ENCODE results near the gene RPS6KL1. TPM values are rescaled to one million over a fixed set of nuclear protein-coding genes. Genes with fewer than 3 reads are reported as not detected.

The RPS6KL1 gene, protein sequence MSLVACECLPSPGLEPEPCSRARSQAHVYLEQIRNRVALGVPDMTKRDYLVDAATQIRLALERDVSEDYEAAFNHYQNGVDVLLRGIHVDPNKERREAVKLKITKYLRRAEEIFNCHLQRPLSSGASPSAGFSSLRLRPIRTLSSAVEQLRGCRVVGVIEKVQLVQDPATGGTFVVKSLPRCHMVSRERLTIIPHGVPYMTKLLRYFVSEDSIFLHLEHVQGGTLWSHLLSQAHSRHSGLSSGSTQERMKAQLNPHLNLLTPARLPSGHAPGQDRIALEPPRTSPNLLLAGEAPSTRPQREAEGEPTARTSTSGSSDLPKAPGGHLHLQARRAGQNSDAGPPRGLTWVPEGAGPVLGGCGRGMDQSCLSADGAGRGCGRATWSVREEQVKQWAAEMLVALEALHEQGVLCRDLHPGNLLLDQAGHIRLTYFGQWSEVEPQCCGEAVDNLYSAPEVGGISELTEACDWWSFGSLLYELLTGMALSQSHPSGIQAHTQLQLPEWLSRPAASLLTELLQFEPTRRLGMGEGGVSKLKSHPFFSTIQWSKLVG
- total RNA-seq = 0.99 TPM

- DNase-seq = peak; percentile 21
Measured at GRCh38 chr14:74922752-74923401, at the start of gene RPS6KL1. Gene RPS6KL1 (minus strand): TSS chr14:74923260. CDS start chr14:74921541, 1,719 bp downstream.

- no peak for DNase-seq
Measured at GRCh38 chr14:74968811-74969210, 45.8 kb upstream of the RPS6KL1 start.

DNA sequence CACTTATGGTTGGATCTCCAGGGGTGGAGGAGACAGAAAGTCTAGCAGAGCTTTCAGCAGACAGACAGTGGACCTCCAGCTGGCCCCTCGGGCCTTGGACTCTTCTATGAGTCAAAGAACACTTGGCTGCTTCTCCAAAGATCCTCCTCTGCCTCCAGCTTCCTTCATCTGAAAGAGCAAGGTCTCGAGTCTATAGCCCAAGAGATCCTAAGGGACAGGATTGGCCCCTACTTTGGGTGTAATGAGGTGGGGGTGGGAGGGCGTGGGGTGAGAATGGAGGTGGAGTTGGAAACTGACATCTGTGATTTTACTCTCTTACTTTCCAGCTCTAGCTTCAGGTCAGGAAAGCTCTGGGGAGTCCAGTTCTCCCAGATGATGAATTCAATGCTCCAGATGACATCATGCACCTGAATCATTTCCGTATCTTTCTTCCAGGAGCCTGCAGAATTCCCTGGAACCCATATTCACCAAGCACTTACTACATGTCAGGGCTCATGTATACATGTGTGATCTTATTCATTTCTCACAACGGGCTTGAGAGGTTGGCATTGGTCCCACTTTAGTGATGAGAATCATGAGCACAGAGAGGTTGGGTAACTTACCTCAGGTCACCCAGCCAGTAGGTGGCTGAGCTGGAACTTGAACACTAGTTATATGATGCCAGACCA lies 42.6 kb upstream of the RPS6KL1 start:
- DNase-seq = no peak

GRCh38 chr14:74964787-74965485 lies 41.9 kb upstream of the RPS6KL1 start:
- DNase-seq = no peak

DNA sequence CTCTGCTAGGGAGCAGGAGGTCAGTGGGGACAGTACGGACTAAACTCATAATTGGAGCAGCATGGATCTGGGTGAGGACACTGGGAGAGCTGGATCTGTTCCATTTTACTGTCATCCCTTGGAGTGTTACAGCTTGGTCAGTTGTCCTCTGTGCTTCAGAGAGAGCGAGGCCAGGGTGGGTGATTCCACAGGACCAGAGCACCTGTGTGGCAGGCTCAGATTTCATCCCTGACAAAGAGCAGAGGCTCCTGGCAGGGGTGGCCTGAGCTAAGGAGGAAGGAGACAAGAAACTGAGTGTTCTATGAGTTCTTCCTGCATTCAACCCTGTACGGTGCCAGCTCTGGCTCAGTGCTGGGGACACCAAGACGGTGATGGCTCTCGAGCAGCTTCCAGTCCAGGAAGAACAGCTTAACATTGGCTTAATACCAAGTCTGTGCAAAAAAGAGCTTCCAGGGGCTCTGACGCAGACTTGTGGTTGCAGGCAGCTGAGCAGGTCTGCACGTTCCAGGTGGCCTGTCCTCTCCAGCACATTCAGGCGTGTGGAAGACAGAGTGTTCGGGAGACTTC lies 40.7 kb upstream of the RPS6KL1 start:
- no peak for DNase-seq

- DNase-seq = no peak
Measured at GRCh38 chr14:74963178-74963704, 40.2 kb upstream of the RPS6KL1 start.

- DNase-seq = no peak
Measured at GRCh38 chr14:74962493-74962892, 39.4 kb upstream of the RPS6KL1 start.

- DNase-seq = no peak
Measured at GRCh38 chr14:74962046-74962445, 39.0 kb upstream of the RPS6KL1 start.

DNA sequence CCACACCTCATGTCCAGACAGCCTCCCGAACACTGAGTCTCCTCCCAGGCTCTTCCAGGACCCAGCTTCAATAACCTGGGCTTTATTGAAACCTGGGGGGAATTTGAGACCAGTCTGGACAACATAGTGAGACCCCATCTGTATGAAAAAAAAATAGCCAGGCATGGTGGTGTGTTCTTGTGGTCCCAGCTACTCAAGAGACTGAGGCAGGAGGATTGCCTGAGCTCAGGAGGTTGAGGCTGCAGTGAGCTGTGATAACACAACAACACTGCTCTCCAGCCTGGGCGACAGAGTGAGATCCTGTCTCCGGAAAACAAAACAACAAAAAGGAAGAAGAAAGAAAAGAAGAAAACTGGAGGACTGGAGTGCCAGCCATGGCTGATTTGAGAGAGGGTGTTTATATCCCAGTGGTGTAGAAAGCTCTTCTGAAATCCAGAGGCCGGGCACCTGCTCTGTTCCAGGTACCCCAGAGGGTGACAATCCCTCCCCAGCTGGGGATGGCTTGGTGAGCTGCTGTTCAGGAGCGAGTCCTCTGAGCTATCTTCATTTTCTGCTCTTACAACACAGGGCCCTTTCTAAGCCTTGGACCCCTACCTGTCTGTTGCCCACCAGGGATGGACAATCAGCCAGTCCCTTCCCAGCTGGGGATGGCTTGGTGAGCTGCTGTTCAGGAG lies 38.3 kb upstream of the RPS6KL1 start:
- no peak for DNase-seq

DNA sequence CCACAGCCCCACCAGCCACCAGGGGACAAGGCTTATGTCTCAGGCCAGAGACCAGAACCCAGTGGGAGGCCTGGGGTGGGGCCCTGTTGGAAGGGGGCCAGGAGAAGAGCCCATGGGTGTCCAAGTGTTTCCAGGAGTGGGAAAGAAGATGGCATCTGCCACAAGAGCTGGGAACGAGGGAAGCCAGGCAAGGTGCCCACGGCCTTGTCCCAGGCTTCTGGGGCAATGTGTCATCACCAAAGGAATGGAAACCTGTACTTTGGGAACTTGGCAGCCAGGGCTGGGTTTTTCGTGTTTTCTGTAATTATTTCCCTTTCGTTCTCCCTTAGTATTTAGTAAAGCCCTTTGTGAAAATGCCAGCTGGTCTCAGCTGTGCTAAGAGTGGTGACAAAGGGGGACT lies 37.7 kb upstream of the RPS6KL1 start:
- no peak for DNase-seq

GRCh38 chr14:74959596-74960180 lies 36.6 kb upstream of the RPS6KL1 start:
- DNase-seq = no peak

GRCh38 chr14:74956280-74957072 lies 33.4 kb upstream of the RPS6KL1 start:
- DNase-seq = no peak

DNA sequence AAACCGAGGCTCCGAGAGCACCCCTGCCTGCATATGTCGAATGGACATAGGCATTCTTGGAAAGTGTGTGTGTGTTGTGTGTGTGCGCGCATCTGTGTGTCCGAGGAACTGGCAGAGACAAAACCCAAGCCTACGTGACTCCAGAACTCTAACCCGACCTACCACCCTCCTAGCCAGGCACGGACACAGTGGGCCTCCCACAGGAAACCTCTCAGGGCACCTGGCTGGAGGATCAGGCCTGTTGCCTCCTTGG lies 32.9 kb upstream of the RPS6KL1 start:
- no peak for DNase-seq

GRCh38 chr14:74955229-74956026 lies 32.4 kb upstream of the RPS6KL1 start, which contains the start of gene PGF:
Gene PGF (minus strand): TSS chr14:74955597. CDS start chr14:74955242, 355 bp downstream.
- DNase-seq = no peak

GRCh38 chr14:74954947-74955228 lies 31.8 kb upstream of the RPS6KL1 start:
- no peak for DNase-seq

DNA sequence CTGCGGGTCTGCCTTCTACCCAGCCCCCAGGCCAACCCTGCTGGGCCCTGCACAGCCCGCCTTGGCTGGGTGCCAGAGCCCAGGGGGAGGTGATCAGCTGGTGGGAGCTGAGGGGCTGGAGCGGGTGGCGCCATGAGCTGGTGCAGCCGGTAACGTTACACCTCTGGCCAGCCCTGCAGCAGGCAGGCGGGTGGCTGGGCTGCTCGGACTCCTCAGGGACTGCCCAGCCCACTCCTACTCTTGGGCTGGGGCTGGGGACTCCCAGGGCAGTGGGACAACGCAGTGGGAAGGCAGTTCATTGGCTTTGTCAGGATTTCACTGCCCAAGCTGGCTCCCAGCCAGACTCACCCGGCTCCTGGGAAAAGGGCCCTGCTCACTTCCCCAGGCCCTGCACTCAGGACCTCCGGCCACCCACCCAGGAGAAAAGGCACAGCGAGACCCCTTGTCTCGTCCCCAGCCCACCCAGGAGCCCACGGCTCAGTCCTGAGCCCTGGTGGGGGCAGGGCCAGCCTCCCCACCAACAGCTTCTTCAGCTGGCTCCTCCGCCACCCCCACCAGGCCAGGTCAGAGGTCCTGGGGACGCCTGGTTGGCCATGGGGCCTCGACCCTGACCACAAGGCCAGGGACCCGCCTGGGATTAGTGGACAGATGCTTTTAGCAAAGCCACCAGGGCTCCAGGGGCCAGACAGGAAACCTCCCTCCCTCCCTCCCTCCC lies 31.3 kb upstream of the RPS6KL1 start:
- no peak for DNase-seq

DNA sequence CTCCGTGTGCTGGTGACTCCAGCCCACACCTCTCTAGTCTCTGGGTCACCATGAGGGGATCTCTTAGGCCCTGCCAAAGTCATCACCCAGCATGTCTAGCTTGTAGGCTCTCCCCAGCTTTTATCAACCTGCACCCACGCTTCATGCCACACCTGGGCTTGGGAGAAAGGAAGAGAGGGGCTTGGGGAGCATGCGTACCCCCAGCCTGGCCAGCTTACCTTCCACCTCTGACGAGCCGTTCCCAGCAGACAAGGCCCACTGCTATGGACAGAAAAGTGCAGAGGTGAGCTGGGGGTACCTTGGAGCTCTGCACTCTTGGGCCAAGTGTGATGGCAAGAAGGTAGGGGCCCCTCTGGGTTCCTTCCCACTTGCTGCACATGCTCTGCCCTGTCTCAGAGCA lies 30.6 kb upstream of the RPS6KL1 start:
- DNase-seq = no peak

GRCh38 chr14:74952697-74953484 lies 29.8 kb upstream of the RPS6KL1 start:
- no peak for DNase-seq
